Activated CD8-positive, alpha-beta T cell treated with anti-CD3 and anti-CD28 coated beads for 36 hours (primary cell): ENCODE results near the gene NPHS1. TPM values are rescaled to one million over a fixed set of nuclear protein-coding genes. Genes with fewer than 3 reads are reported as not detected.
"Not testable (repeated sequence)": the region's sequence is repeated elsewhere in the genome, so short reads cannot be mapped to it uniquely, and the experiment has no call there.

Experiments used
- ATAC-seq: fragments of 200-7000 bp; cut with Tn5 transposase; one replicate; pipeline ENCODE4 v1.10.0; 2021; ENCODE audit warnings: mild to moderate bottlenecking, moderate library complexity
- CTCF ChIA-PET: fragments of 350-600 bp; sonication (Branson Sonifier 250); formaldehyde crosslinking; loops from one replicate; lab custom pipeline; 2021; ENCODE audit warnings: antibody characterized with exemption; lab: Charles Lee
- POLR2A ChIA-PET: fragments of 350-600 bp; sonication (Branson Sonifier 250); formaldehyde crosslinking; loops from one replicate; lab custom pipeline; 2021; ENCODE audit warnings: antibody characterized with exemption; lab: Charles Lee
- DNase-seq: peaks from one replicate; pipeline ENCODE4 v3.0.0-alpha.2; 2020
- H3K27ac Mint-ChIP-seq: one replicate; pipeline ENCODE4 v1.8.0; 2021; ENCODE audit warnings: mild to moderate bottlenecking, mixed read lengths
- H3K27me3 Mint-ChIP-seq: one replicate; pipeline ENCODE4 v1.8.0; 2021; ENCODE audit warnings: mixed read lengths
- H3K36me3 Mint-ChIP-seq: one replicate; pipeline ENCODE4 v1.8.0; 2021; ENCODE audit warnings: low read depth, mixed read lengths
- H3K4me1 Mint-ChIP-seq: one replicate; pipeline ENCODE4 v1.8.0; 2021; ENCODE audit warnings: low read depth, mixed read lengths
- H3K4me3 Mint-ChIP-seq: one replicate; pipeline ENCODE4 v1.8.0; 2021; ENCODE audit warnings: mild to moderate bottlenecking, moderate library complexity, mixed read lengths
- H3K9me3 Mint-ChIP-seq: one replicate; pipeline ENCODE4 v1.8.0; 2021; ENCODE audit warnings: mixed read lengths
- CTCF ChIP-seq: fragments of 200-600 bp; IDR thresholded peaks from one replicate; pipeline ENCODE4 v1.8.0; 2022; ENCODE audit warnings: antibody characterized with exemption, mild to moderate bottlenecking
- intact Hi-C: fragments of 100-400 bp; cut with micrococcal nuclease; formaldehyde crosslinking; loops from one replicate; pipeline ENCODE4 v1.10.0; 2022
- total RNA-seq, 2 experiments: library from RNA; stranded (reverse); gene quantifications; one replicate each; pipeline ENCODE4 v1.2.3, GENCODE V29; 2021

The NPHS1 gene
- total RNA-seq, 2 experiments from 2014 or later, result not detected

- ChIA-PET POLR2A (no interaction called here), CTCF (no interaction called here)
- Mint-ChIP-seq H3K36me3 (no peaks in the 10 kb centered on the region), H3K4me1 (peaks cover 14% of the 10 kb centered on the region), H3K27ac (no peak overlapping the region), H3K4me3 (peak overlapping the region; percentile 37), H3K27me3 (peaks cover 56% of the 10 kb centered on the region), H3K9me3 (no peaks in the 10 kb centered on the region)
- no peak for TF ChIP-seq CTCF
- ATAC-seq (no peak), DNase-seq (no peak)
- intact Hi-C loops, result no loop called here
Observed at GRCh38 chr19:35844482-35845214, 7.7 kb downstream of the NPHS1 start.

GRCh38 chr19:35843676-35844481 is 8.4 kb downstream of the NPHS1 start:
- POLR2A ChIA-PET, result no interaction called here
- TF ChIP-seq CTCF, result no peak
- CTCF ChIA-PET, result interaction anchor here (0.6 kb wide), 1 partner anchor 40 kb away, joined by 3 read pairs; no protein-coding TSS in a partner anchor
- Mint-ChIP-seq H3K27ac (no peak overlapping the region), H3K36me3 (no peaks in the 10 kb centered on the region), H3K4me3 (no peak overlapping the region), H3K27me3 (peaks cover 53% of the 10 kb centered on the region), H3K9me3 (no peaks in the 10 kb centered on the region), H3K4me1 (peaks cover 14% of the 10 kb centered on the region)
- no peak for ATAC-seq
- peak; percentile 35 for DNase-seq
- intact Hi-C loops, result no loop called here

GRCh38 chr19:35842666-35843272 is 9.5 kb downstream of the NPHS1 start:
- ChIA-PET CTCF (no interaction called here), POLR2A (no interaction called here)
- TF ChIP-seq CTCF, result no peak
- H3K4me1 Mint-ChIP-seq, result peaks cover 14% of the 10 kb centered on the region
- ATAC-seq (no peak), DNase-seq (no peak)
- no peaks in the 10 kb centered on the region for H3K36me3 Mint-ChIP-seq
- intact Hi-C loops, result no loop called here
- H3K4me3 Mint-ChIP-seq, result no peak overlapping the region
- no peaks in the 10 kb centered on the region for H3K9me3 Mint-ChIP-seq
- H3K27me3 Mint-ChIP-seq, result peaks cover 46% of the 10 kb centered on the region
- no peak overlapping the region for H3K27ac Mint-ChIP-seq

- H3K4me1 Mint-ChIP-seq, result peaks cover 14% of the 10 kb centered on the region
- ChIA-PET CTCF (no interaction called here), POLR2A (no interaction called here)
- no peak overlapping the region for H3K27ac Mint-ChIP-seq
- DNase-seq (no peak), ATAC-seq (no peak)
- intact Hi-C loops, result no loop called here
- no peak overlapping the region for H3K4me3 Mint-ChIP-seq
- H3K27me3 Mint-ChIP-seq, result peaks cover 47% of the 10 kb centered on the region
- no peaks in the 10 kb centered on the region for H3K36me3 Mint-ChIP-seq
- no peaks in the 10 kb centered on the region for H3K9me3 Mint-ChIP-seq
- no peak for TF ChIP-seq CTCF
Observed at GRCh38 chr19:35841961-35842595, 10.2 kb downstream of the NPHS1 start.

- H3K9me3 Mint-ChIP-seq, H3K36me3 Mint-ChIP-seq, intact Hi-C loops, H3K4me1 Mint-ChIP-seq, DNase-seq, POLR2A ChIA-PET, H3K4me3 Mint-ChIP-seq, H3K27ac Mint-ChIP-seq, ATAC-seq: not testable (repeated sequence)
- CTCF ChIA-PET, result interaction anchor here (0.9 kb wide), 1 partner anchor 15 kb away, joined by 3 read pairs; no protein-coding TSS in a partner anchor
- peaks cover 16% of the 10 kb centered on the region for H3K27me3 Mint-ChIP-seq
Observed at GRCh38 chr19:35836096-35836495, 16.2 kb downstream of the NPHS1 start.
